GM06990 (cell line): ENCODE data around the gene RPL36.

Experiments
- DNase-seq: peaks from one replicate; pipeline ENCODE4 v3.0.0-alpha.2; 2011; ENCODE audit not compliant: insufficient read length; ENCODE audit errors: extremely low read depth
- H3K27me3 ChIP-seq: replicated peaks from 2 replicates; pipeline ENCODE4 v1.6.0; 2011; ENCODE audit warnings: low read length; ENCODE audit not compliant: control insufficient read depth, insufficient read depth
- H3K36me3 ChIP-seq: 2 replicates; pipeline ENCODE4 v1.5.1; 2011; ENCODE audit warnings: low read length; ENCODE audit not compliant: control insufficient read depth, insufficient read depth
- H3K4me3 ChIP-seq: replicated peaks from 2 replicates; pipeline ENCODE4 v1.5.1; 2011; ENCODE audit warnings: low read depth, mild to moderate bottlenecking, control low read depth, low read length
- TF ChIP-seq, protein P1 (sequence below): IDR thresholded peaks from 2 replicates; pipeline ENCODE4 v1.5.1; 2011; ENCODE audit warnings: low read length, control low read depth, mild to moderate bottlenecking, inconsistent platforms; ENCODE audit not compliant: insufficient read depth, poor library complexity, severe bottlenecking

The RPL36 gene

DNA sequence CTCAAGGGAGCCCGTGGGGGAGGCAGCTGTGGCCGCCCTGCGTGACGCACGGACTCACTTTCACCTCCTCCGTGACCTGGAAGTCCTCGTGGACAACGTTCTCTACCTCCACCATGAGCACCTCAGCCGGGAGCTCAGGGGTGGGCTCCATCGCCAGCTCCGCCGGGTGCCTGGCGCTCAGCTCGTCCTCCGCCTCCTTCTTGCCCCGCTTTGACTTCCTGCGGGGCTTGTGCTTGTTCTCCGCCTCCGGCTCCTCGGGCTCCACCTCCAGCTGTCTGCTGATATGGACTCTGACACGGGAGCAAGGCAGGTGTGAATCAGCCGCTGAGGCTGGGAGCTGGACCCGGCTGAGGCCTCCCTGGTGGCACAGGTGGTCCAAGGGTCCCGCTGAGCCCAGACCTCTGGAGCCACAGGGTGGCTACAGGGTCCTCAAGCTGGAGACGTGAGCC is 21.6 kb downstream of the RPL36 start:
- H3K27me3 ChIP-seq: no peaks in the 10 kb centered on the region
- DNase-seq: no peak
- peaks cover 35% of the 10 kb centered on the region for H3K36me3 ChIP-seq
- TF ChIP-seq, protein P1, sequence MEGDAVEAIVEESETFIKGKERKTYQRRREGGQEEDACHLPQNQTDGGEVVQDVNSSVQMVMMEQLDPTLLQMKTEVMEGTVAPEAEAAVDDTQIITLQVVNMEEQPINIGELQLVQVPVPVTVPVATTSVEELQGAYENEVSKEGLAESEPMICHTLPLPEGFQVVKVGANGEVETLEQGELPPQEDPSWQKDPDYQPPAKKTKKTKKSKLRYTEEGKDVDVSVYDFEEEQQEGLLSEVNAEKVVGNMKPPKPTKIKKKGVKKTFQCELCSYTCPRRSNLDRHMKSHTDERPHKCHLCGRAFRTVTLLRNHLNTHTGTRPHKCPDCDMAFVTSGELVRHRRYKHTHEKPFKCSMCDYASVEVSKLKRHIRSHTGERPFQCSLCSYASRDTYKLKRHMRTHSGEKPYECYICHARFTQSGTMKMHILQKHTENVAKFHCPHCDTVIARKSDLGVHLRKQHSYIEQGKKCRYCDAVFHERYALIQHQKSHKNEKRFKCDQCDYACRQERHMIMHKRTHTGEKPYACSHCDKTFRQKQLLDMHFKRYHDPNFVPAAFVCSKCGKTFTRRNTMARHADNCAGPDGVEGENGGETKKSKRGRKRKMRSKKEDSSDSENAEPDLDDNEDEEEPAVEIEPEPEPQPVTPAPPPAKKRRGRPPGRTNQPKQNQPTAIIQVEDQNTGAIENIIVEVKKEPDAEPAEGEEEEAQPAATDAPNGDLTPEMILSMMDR: no peak
- no peak overlapping the region for H3K4me3 ChIP-seq

GRCh38 chr19:5713228-5713627 is 23.1 kb downstream of the RPL36 start:
- TF ChIP-seq, protein P1: no peak
- H3K27me3 ChIP-seq: no peaks in the 10 kb centered on the region
- H3K4me3 ChIP-seq: no peak overlapping the region
- no peak for DNase-seq
- peaks cover 24% of the 10 kb centered on the region for H3K36me3 ChIP-seq

DNA sequence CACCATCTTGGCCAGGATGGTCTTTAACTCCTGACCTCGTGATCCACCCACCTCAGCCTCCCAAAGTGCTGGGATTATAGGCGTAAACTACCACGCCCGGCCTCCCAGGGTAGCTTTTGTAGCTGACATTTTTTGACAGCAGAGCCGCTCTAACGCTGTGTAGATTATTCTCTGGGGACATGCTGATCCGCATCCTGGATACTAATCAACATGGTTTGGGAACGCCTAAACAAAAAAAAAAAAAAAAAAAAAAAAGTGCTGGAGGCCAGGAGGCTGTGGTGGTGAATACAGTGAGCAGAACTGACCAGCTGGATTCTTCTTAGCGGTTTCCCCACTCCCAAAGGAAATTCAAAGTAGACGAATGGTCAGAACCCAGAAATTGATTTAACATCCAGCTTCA is 24.7 kb downstream of the RPL36 start:
- no peak for DNase-seq
- H3K4me3 ChIP-seq: no peak overlapping the region
- TF ChIP-seq, protein P1: no peak
- no peaks in the 10 kb centered on the region for H3K27me3 ChIP-seq
- peaks cover 21% of the 10 kb centered on the region for H3K36me3 ChIP-seq

- TF ChIP-seq, protein P1: no peak
- DNase-seq: no peak
- Histone ChIP-seq H3K27me3 (no peaks in the 10 kb centered on the region), H3K4me3 (no peak overlapping the region), H3K36me3 (peaks cover 6% of the 10 kb centered on the region)
Observed at GRCh38 chr19:5717215-5717935, 27.3 kb downstream of the RPL36 start.

GRCh38 chr19:5718037-5718578 is 28.0 kb downstream of the RPL36 start:
- TF ChIP-seq, protein P1: no peak
- H3K27me3 ChIP-seq: no peaks in the 10 kb centered on the region
- no peak for DNase-seq
- H3K4me3 ChIP-seq: peak overlapping the region; percentile 88
- H3K36me3 ChIP-seq: peaks cover 3% of the 10 kb centered on the region; the same call in 1 of the 2 replicates
